Esophagus squamous epithelium (tissue), 4 donors: Measurements from ENCODE around the gene SNRPF.

Experiments
- CTCF ChIP-seq, 6 experiments: fragments of 450-650 bp in 4 of 6; fragments of 200-600 bp in 2 of 6; sonication (generic) in 2 of 6; IDR thresholded peaks; one replicate each; pipeline ENCODE4 v1.5.1; 2016 to 2019; ENCODE audit warnings: antibody characterized with exemption in 6 of 6, mild to moderate bottlenecking in 4 of 6, moderate library complexity in 4 of 6
- POLR2A ChIP-seq, 4 donors: fragments of 450-650 bp; IDR thresholded peaks; one replicate each; pipeline ENCODE4 v1.6.1; 2017; ENCODE audit warnings: antibody characterized with exemption in 4 of 4, mild to moderate bottlenecking in 4 of 4, moderate library complexity in 3 of 4

DNA sequence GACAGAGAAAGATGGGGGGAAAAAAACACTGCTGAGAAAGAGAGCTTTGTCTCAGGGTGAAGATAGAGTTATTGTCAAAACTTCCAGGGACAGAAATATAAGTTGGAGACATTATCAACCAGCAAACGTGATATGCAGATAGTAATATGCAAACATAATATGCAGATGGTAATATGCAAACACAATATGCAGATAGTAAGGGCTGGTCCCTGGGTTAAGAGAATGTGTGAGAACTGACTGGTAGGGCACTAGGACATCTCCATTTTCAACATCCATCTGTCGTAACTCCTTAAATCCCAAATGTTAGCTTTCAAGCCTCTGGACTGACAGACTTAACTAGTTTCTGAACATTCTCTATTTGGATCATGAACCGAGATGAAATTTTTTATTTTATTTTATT, 32.2 kb downstream of the SNRPF start:
- TF ChIP-seq POLR2A (IDR thresholded peaks at IDR 0.05) (no peak), CTCF (IDR thresholded peaks at IDR 0.05) (no peak)
